T-helper 2 cell treated with Interferon-gamma antibody and Interleukin-4, amounts not matched to agents 5 μg/mL and 100 μg/mL, for 36 hours (primary cell): Measurements from ENCODE around the gene PNKD.

Experiments used
- DNase-seq: peaks from one replicate; pipeline ENCODE4 v3.0.0; 2021; ENCODE audit warnings: low spot score
- H3K27ac Mint-ChIP-seq: one replicate; pipeline ENCODE4 v1.8.0; 2021; ENCODE audit warnings: mild to moderate bottlenecking, mixed read lengths
- H3K27me3 Mint-ChIP-seq: one replicate; pipeline ENCODE4 v1.8.0; 2021; ENCODE audit warnings: low read depth, mixed read lengths
- H3K36me3 Mint-ChIP-seq: one replicate; pipeline ENCODE4 v1.8.0; 2021; ENCODE audit warnings: low read depth, mixed read lengths
- H3K4me1 Mint-ChIP-seq: one replicate; pipeline ENCODE4 v1.8.0; 2021; ENCODE audit warnings: low read depth, mixed read lengths
- H3K4me3 Mint-ChIP-seq: one replicate; pipeline ENCODE4 v1.8.0; 2022; ENCODE audit warnings: mild to moderate bottlenecking, moderate library complexity, mixed read lengths
- H3K9me3 Mint-ChIP-seq: one replicate; pipeline ENCODE4 v1.8.0; 2021; ENCODE audit warnings: mixed read lengths

The PNKD gene

GRCh38 chr2:218244204-218244603 lies 26.1 kb upstream of the PNKD start:
- H3K27ac Mint-ChIP-seq = peak overlapping the region; percentile 24
- H3K4me3 Mint-ChIP-seq = no peak overlapping the region
- H3K9me3 Mint-ChIP-seq = no peaks in the 10 kb centered on the region
- peaks cover 7% of the 10 kb centered on the region for H3K4me1 Mint-ChIP-seq
- H3K27me3 Mint-ChIP-seq = no peaks in the 10 kb centered on the region
- no peak for DNase-seq
- H3K36me3 Mint-ChIP-seq = peaks cover 92% of the 10 kb centered on the region

GRCh38 chr2:218244665-218245064 lies 25.7 kb upstream of the PNKD start:
- peaks cover 7% of the 10 kb centered on the region for H3K4me1 Mint-ChIP-seq
- DNase-seq = no peak
- no peak overlapping the region for H3K4me3 Mint-ChIP-seq
- no peaks in the 10 kb centered on the region for H3K9me3 Mint-ChIP-seq
- H3K36me3 Mint-ChIP-seq = peaks cover 92% of the 10 kb centered on the region
- H3K27ac Mint-ChIP-seq = peak overlapping the region; percentile 24
- H3K27me3 Mint-ChIP-seq = no peaks in the 10 kb centered on the region

GRCh38 chr2:218245214-218245613 lies 25.1 kb upstream of the PNKD start:
- no peak overlapping the region for H3K4me3 Mint-ChIP-seq
- peak overlapping the region; percentile 41 for H3K27ac Mint-ChIP-seq
- H3K4me1 Mint-ChIP-seq = peaks cover 7% of the 10 kb centered on the region
- no peaks in the 10 kb centered on the region for H3K27me3 Mint-ChIP-seq
- H3K36me3 Mint-ChIP-seq = peaks cover 92% of the 10 kb centered on the region
- DNase-seq = no peak
- H3K9me3 Mint-ChIP-seq = no peaks in the 10 kb centered on the region

- no peak for DNase-seq
- H3K4me1 Mint-ChIP-seq = peaks cover 4% of the 10 kb centered on the region
- H3K4me3 Mint-ChIP-seq = no peak overlapping the region
Measured at GRCh38 chr2:218249691-218250090, 20.6 kb upstream of the PNKD start.

GRCh38 chr2:218252509-218253231 lies 17.6 kb upstream of the PNKD start:
- no peak for DNase-seq
- peaks cover 74% of the 10 kb centered on the region for H3K36me3 Mint-ChIP-seq
- peak overlapping the region; percentile 31 for H3K27ac Mint-ChIP-seq
- H3K27me3 Mint-ChIP-seq = no peaks in the 10 kb centered on the region
- peaks cover 12% of the 10 kb centered on the region for H3K4me1 Mint-ChIP-seq
- no peaks in the 10 kb centered on the region for H3K9me3 Mint-ChIP-seq
- no peak overlapping the region for H3K4me3 Mint-ChIP-seq

More at GRCh38 chr2:218249691-218250090, 20.6 kb upstream of the PNKD start:
- no peaks in the 10 kb centered on the region for H3K9me3 Mint-ChIP-seq
- no peak overlapping the region for H3K27ac Mint-ChIP-seq
- peaks cover 84% of the 10 kb centered on the region for H3K36me3 Mint-ChIP-seq
- no peaks in the 10 kb centered on the region for H3K27me3 Mint-ChIP-seq

GRCh38 chr2:218253232-218253625 lies 17.1 kb upstream of the PNKD start:
- H3K9me3 Mint-ChIP-seq = no peaks in the 10 kb centered on the region
- H3K27ac Mint-ChIP-seq = peak overlapping the region; percentile 36
- DNase-seq = no peak
- peaks cover 70% of the 10 kb centered on the region for H3K36me3 Mint-ChIP-seq
- peaks cover 13% of the 10 kb centered on the region for H3K4me1 Mint-ChIP-seq
- H3K4me3 Mint-ChIP-seq = no peak overlapping the region
- H3K27me3 Mint-ChIP-seq = no peaks in the 10 kb centered on the region

GRCh38 chr2:218255446-218255845 lies 14.9 kb upstream of the PNKD start:
- no peak for DNase-seq
- Mint-ChIP-seq H3K4me1 (peaks cover 13% of the 10 kb centered on the region), H3K27me3 (no peaks in the 10 kb centered on the region), H3K36me3 (peaks cover 53% of the 10 kb centered on the region), H3K27ac (peak overlapping the region; percentile 1), H3K9me3 (no peaks in the 10 kb centered on the region), H3K4me3 (no peak overlapping the region)

GRCh38 chr2:218256612-218257350 lies 13.5 kb upstream of the PNKD start:
- Mint-ChIP-seq H3K27me3 (no peaks in the 10 kb centered on the region), H3K36me3 (peaks cover 43% of the 10 kb centered on the region), H3K9me3 (no peaks in the 10 kb centered on the region), H3K4me3 (no peak overlapping the region), H3K27ac (peak overlapping the region; percentile 90), H3K4me1 (peaks cover 13% of the 10 kb centered on the region)
- no peak for DNase-seq

- no peaks in the 10 kb centered on the region for H3K9me3 Mint-ChIP-seq
- peak; percentile 57 for DNase-seq
- H3K4me1 Mint-ChIP-seq = peaks cover 13% of the 10 kb centered on the region
- H3K27ac Mint-ChIP-seq = peak overlapping the region; percentile 90
- no peaks in the 10 kb centered on the region for H3K27me3 Mint-ChIP-seq
- H3K4me3 Mint-ChIP-seq = peak overlapping the region; percentile 43
- H3K36me3 Mint-ChIP-seq = peaks cover 36% of the 10 kb centered on the region
Measured at GRCh38 chr2:218257390-218257981, 12.8 kb upstream of the PNKD start.

- no peak overlapping the region for H3K4me3 Mint-ChIP-seq
- no peaks in the 10 kb centered on the region for H3K9me3 Mint-ChIP-seq
- no peaks in the 10 kb centered on the region for H3K27me3 Mint-ChIP-seq
- peaks cover 17% of the 10 kb centered on the region for H3K4me1 Mint-ChIP-seq
- no peak for DNase-seq
- peaks cover 23% of the 10 kb centered on the region for H3K36me3 Mint-ChIP-seq
- peak overlapping the region; percentile 45 for H3K27ac Mint-ChIP-seq
Measured at GRCh38 chr2:218259099-218259961, 11.0 kb upstream of the PNKD start.

- Mint-ChIP-seq H3K4me1 (peaks cover 17% of the 10 kb centered on the region), H3K36me3 (peaks cover 18% of the 10 kb centered on the region), H3K9me3 (no peaks in the 10 kb centered on the region), H3K27me3 (no peaks in the 10 kb centered on the region), H3K4me3 (no peak overlapping the region), H3K27ac (peak overlapping the region; percentile 34)
- no peak for DNase-seq
Measured at GRCh38 chr2:218260166-218260565, 10.2 kb upstream of the PNKD start.

- Mint-ChIP-seq H3K4me3 (no peak within 1 kb of the TSS), H3K9me3 (no peaks in the 10 kb centered on the region), H3K36me3 (peaks cover 15% of the 10 kb centered on the region), H3K27ac (peak within 1 kb of the TSS; percentile 34), H3K27me3 (no peaks in the 10 kb centered on the region), H3K4me1 (peaks cover 16% of the 10 kb centered on the region)
- no peak for DNase-seq
Measured at GRCh38 chr2:218260742-218261422, 9.4 kb upstream of the PNKD start, which contains the start of gene GPBAR1. Gene GPBAR1, plus strand, starts transcription at chr2:218261015. Its CDS starts 1,710 bp downstream, at chr2:218262725.
